WTC11 (cell line): ENCODE measurements around the gene EIF6. TPM values are rescaled to one million over a fixed set of nuclear protein-coding genes. Genes with fewer than 3 reads are reported as not detected.

Experiments used
- ATAC-seq: fragments of 200-7000 bp; cut with Tn5 transposase; 2 replicates; pipeline ENCODE4 v1.10.0; 2021; ENCODE audit warnings: mild to moderate bottlenecking, moderate library complexity
- CTCF ChIA-PET: fragments of 300-600 bp; sonication (Branson Sonifier 250); formaldehyde crosslinking; loops from one replicate; lab custom pipeline; 2021; ENCODE audit warnings: antibody characterized with exemption; lab: Charles Lee
- POLR2A ChIA-PET: fragments of 350-600 bp; sonication (Branson Sonifier 250); formaldehyde crosslinking; loops from one replicate; lab custom pipeline; 2021; ENCODE audit warnings: antibody characterized with exemption; lab: Charles Lee
- DNase-seq: peaks from one replicate; pipeline ENCODE4 v3.0.0; 2021; ENCODE audit warnings: low spot score
- H3K27ac Mint-ChIP-seq: 2 replicates; pipeline ENCODE4 v1.8.0; 2021; ENCODE audit warnings: mixed read lengths
- H3K27me3 Mint-ChIP-seq: 2 replicates; pipeline ENCODE4 v1.8.0; 2021; ENCODE audit warnings: low read depth, mild to moderate bottlenecking, moderate library complexity, mixed read lengths
- H3K36me3 Mint-ChIP-seq: 2 replicates; pipeline ENCODE4 v1.8.0; 2021; ENCODE audit warnings: mixed read lengths
- H3K4me1 Mint-ChIP-seq: 2 replicates; pipeline ENCODE4 v1.8.0; 2022; ENCODE audit warnings: mixed read lengths
- H3K4me3 Mint-ChIP-seq: 2 replicates; pipeline ENCODE4 v1.8.0; 2021; ENCODE audit warnings: mild to moderate bottlenecking, moderate library complexity, mixed read lengths
- H3K9me3 Mint-ChIP-seq: 2 replicates; pipeline ENCODE4 v1.8.0; 2021; ENCODE audit warnings: mixed read lengths
- AR ChIP-seq: fragments of 250-450 bp; sonication (Bioruptor Pico); IDR thresholded peaks from 2 replicates; pipeline ENCODE4 v1.9.0; 2021; ENCODE audit warnings: mild to moderate bottlenecking
- CBFB ChIP-seq: sonication (generic); formaldehyde crosslinking; IDR thresholded peaks from 2 replicates; pipeline ENCODE4 v1.8.1; 2022; ENCODE audit warnings: mild to moderate bottlenecking, low read depth, missing genetic modification reagents
- CREB1 ChIP-seq: sonication (generic); formaldehyde crosslinking; IDR thresholded peaks from 2 replicates; pipeline ENCODE4 v1.8.0; 2023; ENCODE audit warnings: mild to moderate bottlenecking, missing genetic modification reagents
- CTCF ChIP-seq: fragments of 200-600 bp; IDR thresholded peaks from 2 replicates; pipeline ENCODE4 v1.8.0; 2022; ENCODE audit warnings: antibody characterized with exemption
- GRHL2 ChIP-seq: fragments of 250-450 bp; sonication (Bioruptor Pico); IDR thresholded peaks from 2 replicates; pipeline ENCODE4 v1.8.0; 2022; ENCODE audit warnings: mild to moderate bottlenecking, moderate library complexity; ENCODE audit not compliant: insufficient replicate concordance, severe bottlenecking
- IRF1 ChIP-seq: sonication (generic); formaldehyde crosslinking; IDR thresholded peaks from 2 replicates; pipeline ENCODE4 v1.8.0; 2023; ENCODE audit warnings: missing genetic modification reagents
- JAZF1 ChIP-seq: fragments of 250-450 bp; sonication (Bioruptor Pico); IDR thresholded peaks from 2 replicates; pipeline ENCODE4 v1.9.0; 2021; ENCODE audit warnings: moderate library complexity, mild to moderate bottlenecking, inconsistent platforms
- JUN ChIP-seq: sonication (generic); formaldehyde crosslinking; IDR thresholded peaks from 2 replicates; pipeline ENCODE4 v1.8.0; 2023; ENCODE audit warnings: mild to moderate bottlenecking, missing genetic modification reagents
- NFYB ChIP-seq: sonication (generic); formaldehyde crosslinking; conservative IDR thresholded peaks from 2 replicates; pipeline ENCODE4 v1.8.0; 2022; ENCODE audit warnings: low read depth, missing genetic modification reagents
- NR2C2 ChIP-seq: sonication (generic); formaldehyde crosslinking; IDR thresholded peaks from 2 replicates; pipeline ENCODE4 v1.8.0; 2022; ENCODE audit warnings: mild to moderate bottlenecking, missing genetic modification reagents
- SMAD4 ChIP-seq: sonication (generic); formaldehyde crosslinking; IDR thresholded peaks from 2 replicates; pipeline ENCODE4 v1.8.0; 2022; ENCODE audit warnings: mild to moderate bottlenecking, missing genetic modification reagents
- SOX15 ChIP-seq: fragments of 250-450 bp; sonication (Bioruptor Pico); IDR thresholded peaks from 2 replicates; pipeline ENCODE4 v1.9.0; 2021; ENCODE audit warnings: mild to moderate bottlenecking
- TEAD1 ChIP-seq: sonication (generic); formaldehyde crosslinking; IDR thresholded peaks from 2 replicates; pipeline ENCODE4 v1.8.0; 2022; ENCODE audit warnings: mild to moderate bottlenecking, missing genetic modification reagents
- TP53 ChIP-seq: sonication (generic); formaldehyde crosslinking; IDR thresholded peaks from 2 replicates; pipeline ENCODE4 v1.8.1; 2023; ENCODE audit warnings: mild to moderate bottlenecking, missing genetic modification reagents
- ZBTB21 ChIP-seq: sonication (generic); formaldehyde crosslinking; IDR thresholded peaks from 2 replicates; pipeline ENCODE4 v1.8.1; 2023; ENCODE audit warnings: mild to moderate bottlenecking, missing genetic modification reagents, borderline replicate concordance
- ZNF219 ChIP-seq: sonication (generic); formaldehyde crosslinking; IDR thresholded peaks from 2 replicates; pipeline ENCODE4 v1.8.0; 2023; ENCODE audit warnings: missing genetic modification reagents, mild to moderate bottlenecking, borderline replicate concordance
- ZNF232 ChIP-seq: sonication (generic); formaldehyde crosslinking; IDR thresholded peaks from 2 replicates; pipeline ENCODE4 v1.8.0; 2022; ENCODE audit warnings: mild to moderate bottlenecking, missing genetic modification reagents
- ZNF317 ChIP-seq: sonication (generic); formaldehyde crosslinking; IDR thresholded peaks from 2 replicates; pipeline ENCODE4 v1.8.1; 2023; ENCODE audit warnings: low read depth, mild to moderate bottlenecking, moderate library complexity, missing genetic modification reagents, borderline replicate concordance
- total RNA-seq: library from RNA; stranded (reverse); gene quantifications from 3 replicates; pipeline ENCODE4 v1.2.3, GENCODE V29; 2021
- TF ChIP-seq, protein P1 (sequence below): sonication (generic); formaldehyde crosslinking; IDR thresholded peaks from 2 replicates; pipeline ENCODE4 v1.8.1; 2022; ENCODE audit warnings: missing genetic modification reagents, borderline replicate concordance
- TF ChIP-seq, protein P2 (sequence below): sonication (generic); formaldehyde crosslinking; IDR thresholded peaks from 2 replicates; pipeline ENCODE4 v1.8.1; 2023; ENCODE audit warnings: mild to moderate bottlenecking, missing genetic modification reagents, moderate library complexity
- TF ChIP-seq, protein P3 (sequence below): fragments of 250-450 bp; sonication (Bioruptor Pico); IDR thresholded peaks from 2 replicates; pipeline ENCODE4 v2.1.2; 2022; ENCODE audit warnings: mild to moderate bottlenecking, moderate library complexity
- TF ChIP-seq, protein P4 (sequence below): sonication (generic); formaldehyde crosslinking; IDR thresholded peaks from 2 replicates; pipeline ENCODE4 v1.8.1; 2023; ENCODE audit warnings: mild to moderate bottlenecking, missing genetic modification reagents, borderline replicate concordance

The EIF6 gene
- total RNA-seq, 1 experiment from 2014 or later = 157 TPM

GRCh38 chr20:35328689-35329088 lies 44.1 kb upstream of the EIF6 start:
- ATAC-seq (no peak), DNase-seq (no peak)
- no peaks in the 10 kb centered on the region for H3K9me3 Mint-ChIP-seq
- no peak overlapping the region for H3K4me3 Mint-ChIP-seq
- H3K27me3 Mint-ChIP-seq = no peaks in the 10 kb centered on the region
- ChIA-PET CTCF (interaction anchor here (0.8 to 5.9 kb wide), 18 partner anchors 9 to 373 kb away, joined by 3 to 102 read pairs (median 8); partner anchors contain the start of genes CEP250, GDF5, GSS and MYH7B), POLR2A (no interaction called here)
- H3K4me1 Mint-ChIP-seq = peaks cover 11% of the 10 kb centered on the region; the same call in 1 of the 2 replicates
- TF ChIP-seq ZNF317 (CRISPR knock-in tag) (no peak), ZNF219 (no peak), CBFB (no peak), SOX15 (CRISPR knock-in tag) (no peak), CTCF (no peak)
- TF ChIP-seq, protein P1, sequence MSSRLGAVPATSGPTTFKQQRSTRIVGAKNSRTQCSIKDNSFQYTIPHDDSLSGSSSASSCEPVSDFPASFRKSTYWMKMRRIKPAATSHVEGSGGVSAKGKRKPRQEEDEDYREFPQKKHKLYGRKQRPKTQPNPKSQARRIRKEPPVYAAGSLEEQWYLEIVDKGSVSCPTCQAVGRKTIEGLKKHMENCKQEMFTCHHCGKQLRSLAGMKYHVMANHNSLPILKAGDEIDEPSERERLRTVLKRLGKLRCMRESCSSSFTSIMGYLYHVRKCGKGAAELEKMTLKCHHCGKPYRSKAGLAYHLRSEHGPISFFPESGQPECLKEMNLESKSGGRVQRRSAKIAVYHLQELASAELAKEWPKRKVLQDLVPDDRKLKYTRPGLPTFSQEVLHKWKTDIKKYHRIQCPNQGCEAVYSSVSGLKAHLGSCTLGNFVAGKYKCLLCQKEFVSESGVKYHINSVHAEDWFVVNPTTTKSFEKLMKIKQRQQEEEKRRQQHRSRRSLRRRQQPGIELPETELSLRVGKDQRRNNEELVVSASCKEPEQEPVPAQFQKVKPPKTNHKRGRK (CRISPR knock-in tag) = no peak
- no peaks in the 10 kb centered on the region for H3K36me3 Mint-ChIP-seq
- H3K27ac Mint-ChIP-seq = peak overlapping the region; percentile 52; the same call in 1 of the 2 replicates

GRCh38 chr20:35328095-35328685 lies 43.6 kb upstream of the EIF6 start:
- DNase-seq (no peak), ATAC-seq (no peak)
- Mint-ChIP-seq H3K4me1 (peaks cover 11% of the 10 kb centered on the region; the same call in 1 of the 2 replicates), H3K9me3 (no peaks in the 10 kb centered on the region), H3K36me3 (no peaks in the 10 kb centered on the region), H3K4me3 (no peak overlapping the region), H3K27me3 (no peaks in the 10 kb centered on the region), H3K27ac (no peak overlapping the region)
- no peak for TF ChIP-seq SMAD4
- no peak for TF ChIP-seq GRHL2 (CRISPR knock-in tag)
- TF ChIP-seq TEAD1 (CRISPR knock-in tag) = no peak
- TF ChIP-seq NR2C2 (CRISPR knock-in tag) = no peak
- no peak for TF ChIP-seq IRF1 (CRISPR knock-in tag)
- TF ChIP-seq JUN (CRISPR knock-in tag) = no peak
- TF ChIP-seq JAZF1 (CRISPR knock-in tag) = no peak
- TF ChIP-seq, protein P2, sequence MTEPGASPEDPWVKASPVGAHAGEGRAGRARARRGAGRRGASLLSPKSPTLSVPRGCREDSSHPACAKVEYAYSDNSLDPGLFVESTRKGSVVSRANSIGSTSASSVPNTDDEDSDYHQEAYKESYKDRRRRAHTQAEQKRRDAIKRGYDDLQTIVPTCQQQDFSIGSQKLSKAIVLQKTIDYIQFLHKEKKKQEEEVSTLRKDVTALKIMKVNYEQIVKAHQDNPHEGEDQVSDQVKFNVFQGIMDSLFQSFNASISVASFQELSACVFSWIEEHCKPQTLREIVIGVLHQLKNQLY (CRISPR knock-in tag) = no peak
- no peak for TF ChIP-seq AR (CRISPR knock-in tag)
- TF ChIP-seq ZBTB21 (CRISPR knock-in tag) = no peak
- TF ChIP-seq NFYB (CRISPR knock-in tag) = no peak
- no peak for TF ChIP-seq ZNF232 (CRISPR knock-in tag)
- no peak for TF ChIP-seq TP53
- TF ChIP-seq, protein P3, sequence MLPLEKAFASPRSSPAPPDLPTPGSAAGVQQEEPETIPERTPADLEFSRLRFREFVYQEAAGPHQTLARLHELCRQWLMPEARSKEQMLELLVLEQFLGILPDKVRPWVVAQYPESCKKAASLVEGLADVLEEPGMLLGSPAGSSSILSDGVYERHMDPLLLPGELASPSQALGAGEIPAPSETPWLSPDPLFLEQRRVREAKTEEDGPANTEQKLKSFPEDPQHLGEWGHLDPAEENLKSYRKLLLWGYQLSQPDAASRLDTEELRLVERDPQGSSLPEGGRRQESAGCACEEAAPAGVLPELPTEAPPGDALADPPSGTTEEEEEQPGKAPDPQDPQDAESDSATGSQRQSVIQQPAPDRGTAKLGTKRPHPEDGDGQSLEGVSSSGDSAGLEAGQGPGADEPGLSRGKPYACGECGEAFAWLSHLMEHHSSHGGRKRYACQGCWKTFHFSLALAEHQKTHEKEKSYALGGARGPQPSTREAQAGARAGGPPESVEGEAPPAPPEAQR (CRISPR knock-in tag) = no peak
- no peak for TF ChIP-seq CREB1 (CRISPR knock-in tag)
- TF ChIP-seq, protein P4, sequence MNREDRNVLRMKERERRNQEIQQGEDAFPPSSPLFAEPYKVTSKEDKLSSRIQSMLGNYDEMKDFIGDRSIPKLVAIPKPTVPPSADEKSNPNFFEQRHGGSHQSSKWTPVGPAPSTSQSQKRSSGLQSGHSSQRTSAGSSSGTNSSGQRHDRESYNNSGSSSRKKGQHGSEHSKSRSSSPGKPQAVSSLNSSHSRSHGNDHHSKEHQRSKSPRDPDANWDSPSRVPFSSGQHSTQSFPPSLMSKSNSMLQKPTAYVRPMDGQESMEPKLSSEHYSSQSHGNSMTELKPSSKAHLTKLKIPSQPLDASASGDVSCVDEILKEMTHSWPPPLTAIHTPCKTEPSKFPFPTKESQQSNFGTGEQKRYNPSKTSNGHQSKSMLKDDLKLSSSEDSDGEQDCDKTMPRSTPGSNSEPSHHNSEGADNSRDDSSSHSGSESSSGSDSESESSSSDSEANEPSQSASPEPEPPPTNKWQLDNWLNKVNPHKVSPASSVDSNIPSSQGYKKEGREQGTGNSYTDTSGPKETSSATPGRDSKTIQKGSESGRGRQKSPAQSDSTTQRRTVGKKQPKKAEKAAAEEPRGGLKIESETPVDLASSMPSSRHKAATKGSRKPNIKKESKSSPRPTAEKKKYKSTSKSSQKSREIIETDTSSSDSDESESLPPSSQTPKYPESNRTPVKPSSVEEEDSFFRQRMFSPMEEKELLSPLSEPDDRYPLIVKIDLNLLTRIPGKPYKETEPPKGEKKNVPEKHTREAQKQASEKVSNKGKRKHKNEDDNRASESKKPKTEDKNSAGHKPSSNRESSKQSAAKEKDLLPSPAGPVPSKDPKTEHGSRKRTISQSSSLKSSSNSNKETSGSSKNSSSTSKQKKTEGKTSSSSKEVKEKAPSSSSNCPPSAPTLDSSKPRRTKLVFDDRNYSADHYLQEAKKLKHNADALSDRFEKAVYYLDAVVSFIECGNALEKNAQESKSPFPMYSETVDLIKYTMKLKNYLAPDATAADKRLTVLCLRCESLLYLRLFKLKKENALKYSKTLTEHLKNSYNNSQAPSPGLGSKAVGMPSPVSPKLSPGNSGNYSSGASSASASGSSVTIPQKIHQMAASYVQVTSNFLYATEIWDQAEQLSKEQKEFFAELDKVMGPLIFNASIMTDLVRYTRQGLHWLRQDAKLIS (CRISPR knock-in tag) = no peak
- POLR2A ChIA-PET = no interaction called here
- CTCF ChIA-PET = interaction anchor here (2.3 to 5.9 kb wide), 3 partner anchors 8 to 120 kb away, joined by 22 to 102 read pairs (median 38); no protein-coding TSS in a partner anchor
